K562 (cell line): ENCODE results near the gene DMD. TPM values are rescaled to one million over a fixed set of nuclear protein-coding genes. Genes with fewer than 3 reads are reported as not detected.

Experiments used
- ATAC-seq: fragments of 200-7000 bp; cut with Tn5 transposase; 3 replicates; pipeline ENCODE4 v1.9.1; 2020; ENCODE audit warnings: moderate library complexity
- BruUV-seq: library from RNA; stranded (reverse); fragments of 400-500 nt; replicated peaks from 2 replicates; lab custom pipeline; 2021; lab: Mats Ljungman, UMichigan
- CTCF ChIA-PET: fragments of 300-600 bp; formaldehyde crosslinking; extraction: SDS; loops from one replicate; lab custom pipeline; 2021; ENCODE audit warnings: low intra/inter-chr PET ratio; lab: Yijun Ruan, JAX
- POLR2A ChIA-PET: fragments of 300-600, 350-650 bp; sonication (Branson Sonifier 250); formaldehyde crosslinking; extraction: SDS; loops from one replicate; lab custom pipeline; 2021; ENCODE audit warnings: antibody characterized with exemption, inconsistent platforms; lab: Yijun Ruan, JAX
- DNase-seq, 4 experiments: peaks; one replicate each; pipeline versions ENCODE4 v3.0.0 to v3.0.0-alpha.2; 2011 to 2018; ENCODE audit warnings: low spot score in 3 of 4, mixed read lengths in 3 of 4; ENCODE audit errors: extremely low read depth in 1 of 4
- FAIRE-seq: peaks from 2 replicates; lab custom pipeline; 2011; peaks lifted over from hg19 to GRCh38; lab: Jason Lieb, UNC
- H2AFZ ChIP-seq: 2 replicates; pipeline ENCODE4 v1.6.0; 2011; ENCODE audit warnings: low read depth, low read length, control low read depth, inconsistent platforms
- H3K27ac ChIP-seq: fragments of 200-600 bp; 3 replicates; pipeline ENCODE4 v1.8.0; 2011; ENCODE audit warnings: low read depth, mild to moderate bottlenecking, control low read depth, inconsistent platforms, low read length, moderate library complexity, mixed read lengths; ENCODE audit errors: extremely low read depth
- H3K27me3 ChIP-seq, 2 experiments: fragments of 300-600 bp in 1 of 2; 2 replicates in 1 of 2; 3 replicates in 1 of 2; pipeline versions ENCODE4 v1.6.0 to v1.8.0; 2011; ENCODE audit warnings: inconsistent platforms in 2 of 2, low read length in 2 of 2, mild to moderate bottlenecking in 1 of 2, mixed read lengths in 1 of 2, moderate library complexity in 1 of 2; ENCODE audit not compliant: control insufficient read depth in 2 of 2, insufficient read depth in 2 of 2
- H3K36me3 ChIP-seq: fragments of 300-600 bp; 3 replicates; pipeline ENCODE4 v1.8.0; 2011; ENCODE audit warnings: mild to moderate bottlenecking, low read length, inconsistent platforms; ENCODE audit not compliant: control insufficient read depth, insufficient read depth
- H3K4me1 ChIP-seq, 2 experiments: fragments of 200-600 bp in 1 of 2; replicated peaks in 1 of 2; 2 replicates in 1 of 2; 3 replicates in 1 of 2; pipeline versions ENCODE4 v1.5.1 to v1.8.0; 2011; ENCODE audit warnings: inconsistent platforms in 2 of 2, low read length in 2 of 2, mild to moderate bottlenecking in 1 of 2, mixed read lengths in 1 of 2, moderate library complexity in 1 of 2; ENCODE audit not compliant: control insufficient read depth in 2 of 2, insufficient read depth in 2 of 2
- H3K4me2 ChIP-seq: 2 replicates; pipeline ENCODE4 v1.6.1; 2011; ENCODE audit warnings: low read length, control low read depth, inconsistent platforms, mixed read lengths; ENCODE audit not compliant: insufficient read depth
- H3K4me3 ChIP-seq: fragments of 200-600 bp; sonication (generic), shearing (Covaris generic); 2 replicates; pipeline ENCODE4 v1.5.1; 2016; ENCODE audit warnings: control low read depth, inconsistent platforms
- H3K79me2 ChIP-seq: fragments of 200-600 bp; 3 replicates; pipeline ENCODE4 v1.8.0; 2011; ENCODE audit warnings: low read length, inconsistent platforms; ENCODE audit not compliant: control insufficient read depth, insufficient read depth
- H3K9ac ChIP-seq, 2 experiments: 2 replicates each; pipeline versions ENCODE4 v1.6.0 to v1.6.1; 2011; ENCODE audit warnings: low read depth in 2 of 2, low read length in 2 of 2, control low read depth in 1 of 2, inconsistent platforms in 1 of 2, mild to moderate bottlenecking in 1 of 2, mixed read lengths in 1 of 2; ENCODE audit not compliant: insufficient read depth in 1 of 2
- H3K9me1 ChIP-seq: one replicate; pipeline ENCODE4 v1.6.0; 2011; ENCODE audit warnings: inconsistent platforms, mild to moderate bottlenecking, low read length, moderate library complexity; ENCODE audit not compliant: control insufficient read depth, insufficient read depth
- H3K9me3 ChIP-seq: replicated peaks from 2 replicates; pipeline ENCODE4 v1.5.1; 2011; ENCODE audit warnings: low read depth, low read length, inconsistent platforms; ENCODE audit not compliant: control insufficient read depth, insufficient read depth
- H4K20me1 ChIP-seq: replicated peaks from 2 replicates; pipeline ENCODE4 v1.6.1; 2011; ENCODE audit warnings: low read length, inconsistent platforms, mixed read lengths; ENCODE audit not compliant: control insufficient read depth, insufficient read depth
- BCOR ChIP-seq: fragments of 450-650 bp; IDR thresholded peaks from 2 replicates; pipeline ENCODE4 v1.6.1; 2016
- ETS2 ChIP-seq: IDR thresholded peaks from 2 replicates; pipeline ENCODE4 v1.6.1; 2016; ENCODE audit warnings: borderline replicate concordance, missing genetic modification characterization, mild to moderate bottlenecking, moderate library complexity, missing compliant biosample characterization; ENCODE audit not compliant: poor library complexity, severe bottlenecking
- MXD1 ChIP-seq: fragments of 250-450 bp; sonication (Bioruptor Pico); IDR thresholded peaks from 2 replicates; pipeline ENCODE4 v1.8.0; 2021; ENCODE audit warnings: borderline replicate concordance, mild to moderate bottlenecking, moderate library complexity; ENCODE audit not compliant: poor library complexity, severe bottlenecking
- RAD21 ChIP-seq, 2 experiments: fragments of 250-450 bp in 1 of 2; fragments of 450-650 bp in 1 of 2; sonication (Bioruptor Pico) in 1 of 2; formaldehyde crosslinking in 1 of 2; IDR thresholded peaks in 1 of 2; conservative IDR thresholded peaks in 1 of 2; 2 replicates each; pipeline versions ENCODE4 v1.4.0 to v1.8.0; 2020 to 2022; ENCODE audit warnings: mild to moderate bottlenecking in 2 of 2, moderate library complexity in 1 of 2
- RNF2 ChIP-seq: sonication (generic); IDR thresholded peaks from 2 replicates; pipeline ENCODE4 v1.6.1; 2016
- SMC3 ChIP-seq: conservative IDR thresholded peaks from 2 replicates; pipeline ENCODE4 v1.6.1; 2011; ENCODE audit warnings: low read depth, low read length, improper control_type of control experiment; ENCODE audit not compliant: insufficient read depth
- SPI1 ChIP-seq: IDR thresholded peaks from 2 replicates; pipeline ENCODE4 v1.6.1; 2011; ENCODE audit warnings: low read depth, low read length, control low read depth, borderline replicate concordance
- ZNF146 ChIP-seq: IDR thresholded peaks from one replicate; pipeline ENCODE4 v1.6.1; 2018; ENCODE audit warnings: missing compliant biosample characterization; ENCODE audit not compliant: unreplicated experiment
- ZNF316 ChIP-seq: fragments of 450-650 bp; IDR thresholded peaks from 2 replicates; pipeline ENCODE4 v1.6.1; 2016
- ZNF384 ChIP-seq: IDR thresholded peaks from 2 replicates; pipeline ENCODE4 v1.6.1; 2012; ENCODE audit warnings: low read depth, low read length, improper control_type of control experiment
- WGBS: fragments of 100-300 bp; shearing (Covaris generic); methylation state at CpG from one replicate; pipeline ENCODE4 v1.1.6; 2016; ENCODE audit warnings: low coverage, mixed read lengths; ENCODE audit not compliant: insufficient coverage; ENCODE audit errors: missing lambda C conversion rate; 5-methylcytosine and 5-hydroxymethylcytosine counted together
- in situ Hi-C: fragments of 300-500 bp; cut with MboI; formaldehyde crosslinking; loops from 4 replicates; pipeline ENCODE4 v1.15.0; 2018; ENCODE audit warnings: inconsistent platforms, mixed read lengths
- intact Hi-C: fragments of 100-400 bp; cut with micrococcal nuclease; formaldehyde crosslinking; loops from 2 replicates; pipeline ENCODE4 v1.14.2; 2022
- polyA plus RNA-seq, 8 experiments: library from polyadenylated mRNA; depleted of rRNA in 4 of 8; stranded (reverse) in 5 of 8; unstranded in 3 of 8; fragments of >200 nt; fragmentation: Nextera tagmentation in 2 of 8; fragmentation: Illumina TruSeq in 1 of 8; extraction: Ambion mirVana in 2 of 8; extraction: Trizol in 1 of 8; gene quantifications; 2 replicates each; pipeline versions ENCODE4 v1.2.1 to v1.2.3, GENCODE V29; 2011 to 2014; ENCODE audit warnings: inconsistent platforms in 1 of 8, missing spikeins in 1 of 8
- total RNA-seq, 7 experiments: library from RNA; depleted of rRNA in 6 of 7; stranded (reverse); fragments of >200 nt in 6 of 7; fragmentation: Illumina TruSeq in 2 of 7; extraction: Trizol in 2 of 7; gene quantifications; 2 replicates each; pipeline versions ENCODE4 v1.2.1 to v1.2.3, GENCODE V29; 2011 to 2021; ENCODE audit warnings: low replicate concordance in 1 of 7
- TF ChIP-seq, protein P1 (sequence below): fragments of 250-450 bp; sonication (Bioruptor Pico); IDR thresholded peaks from 2 replicates; pipeline ENCODE4 v1.8.0; 2021; ENCODE audit warnings: mild to moderate bottlenecking, moderate library complexity

DMD gene
- total and polyA plus RNA-seq, 9 of the 15 experiments (the other 6 are each of a cell fraction or from before 2014, with no cell fraction given): 3.8 to 20.4 (median 11.4) TPM

GRCh38 chrX:31219174-31219573 is 1992.2 kb downstream of the DMD start:
- Histone ChIP-seq H3K27ac (no peak overlapping the region), H3K9me3 (no peaks in the 10 kb centered on the region)
- 5% methylated on average over 6 of the region's 6 CpGs for WGBS
- POLR2A ChIA-PET: no interaction called here
- TF ChIP-seq RNF2: no peak
- TF ChIP-seq SMC3: no peak
- TF ChIP-seq ZNF384: no peak
- no peak for TF ChIP-seq MXD1 (CRISPR knock-in tag)
- TF ChIP-seq ZNF146 (CRISPR knock-in tag): no peak
- no peak for TF ChIP-seq ETS2 (tag)
- no peak for TF ChIP-seq RAD21 (CRISPR knock-in tag; conservative IDR thresholded peaks at IDR 0.05 in 1 of 2, IDR thresholded peaks at IDR 0.05 in 1 of 2)
- TF ChIP-seq, protein P1, sequence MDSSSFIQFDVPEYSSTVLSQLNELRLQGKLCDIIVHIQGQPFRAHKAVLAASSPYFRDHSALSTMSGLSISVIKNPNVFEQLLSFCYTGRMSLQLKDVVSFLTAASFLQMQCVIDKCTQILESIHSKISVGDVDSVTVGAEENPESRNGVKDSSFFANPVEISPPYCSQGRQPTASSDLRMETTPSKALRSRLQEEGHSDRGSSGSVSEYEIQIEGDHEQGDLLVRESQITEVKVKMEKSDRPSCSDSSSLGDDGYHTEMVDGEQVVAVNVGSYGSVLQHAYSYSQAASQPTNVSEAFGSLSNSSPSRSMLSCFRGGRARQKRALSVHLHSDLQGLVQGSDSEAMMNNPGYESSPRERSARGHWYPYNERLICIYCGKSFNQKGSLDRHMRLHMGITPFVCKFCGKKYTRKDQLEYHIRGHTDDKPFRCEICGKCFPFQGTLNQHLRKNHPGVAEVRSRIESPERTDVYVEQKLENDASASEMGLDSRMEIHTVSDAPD (CRISPR knock-in tag): no peak
- TF ChIP-seq BCOR: no peak
- TF ChIP-seq ZNF316: no peak
- TF ChIP-seq SPI1: no peak
- TF ChIP-seq, all 486 proteins: peak for 0
- CTCF ChIA-PET: no interaction called here
- FAIRE-seq: no peak
- DNase-seq: peak in 1 of 4 experiments; percentile 4
- no peaks in the 10 kb centered on the region for H3K27me3 ChIP-seq
- no peak overlapping the region for H3K4me3 ChIP-seq
- no peak overlapping the region for H3K9ac ChIP-seq
- no peaks in the 10 kb centered on the region for H3K36me3 ChIP-seq
- intact Hi-C loops: no loop called here
- no peaks in the 10 kb centered on the region; the same call in 1 of the 2 replicates for H4K20me1 ChIP-seq
- H3K79me2 ChIP-seq: no peaks in the 10 kb centered on the region
- no peak for ATAC-seq
- BruUV-seq: no TSS peak
- H3K9me1 ChIP-seq: no peaks in the 10 kb centered on the region
- in situ Hi-C loops: no loop called here
- H2AFZ ChIP-seq: no peak overlapping the region
- H3K4me2 ChIP-seq: no peak overlapping the region
- H3K4me1 ChIP-seq: no peaks in the 10 kb centered on the region
